Upper lobe of left lung (tissue), 4 donors: ENCODE data around the gene KLHL8.

Experiments
- EP300 ChIP-seq, 4 donors: sonication (generic); formaldehyde crosslinking; IDR thresholded peaks; one replicate each; pipeline ENCODE4 v1.5.1; 2017; ENCODE audit warnings: antibody characterized with exemption in 4 of 4, control low read depth in 2 of 4
- TF ChIP-seq, protein P1 (sequence below), 6 experiments: fragments of 450-650 bp in 4 of 6; fragments of 200-600 bp in 2 of 6; sonication (generic) in 2 of 6; IDR thresholded peaks; one replicate each; pipeline ENCODE4 v1.5.1; 2016 to 2019; ENCODE audit warnings: antibody characterized with exemption in 6 of 6

DNA sequence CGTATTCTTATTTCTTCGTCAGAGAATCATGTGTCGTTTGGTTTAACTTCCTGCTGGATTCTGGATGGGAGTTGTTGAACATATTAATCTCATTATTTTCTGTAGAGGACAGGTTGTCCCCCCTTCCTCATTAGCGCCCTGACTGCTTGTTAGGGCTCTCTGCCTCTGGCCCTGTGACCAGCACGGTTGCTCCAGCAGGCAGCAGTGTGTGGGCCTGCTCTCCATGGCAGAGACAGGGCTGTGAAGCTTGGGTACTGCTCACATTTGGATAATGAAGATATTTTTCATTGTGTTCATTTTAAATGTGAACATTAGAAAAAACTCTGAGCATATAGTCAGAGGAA lies 102.7 kb downstream of the KLHL8 start:
- TF ChIP-seq, protein P1, sequence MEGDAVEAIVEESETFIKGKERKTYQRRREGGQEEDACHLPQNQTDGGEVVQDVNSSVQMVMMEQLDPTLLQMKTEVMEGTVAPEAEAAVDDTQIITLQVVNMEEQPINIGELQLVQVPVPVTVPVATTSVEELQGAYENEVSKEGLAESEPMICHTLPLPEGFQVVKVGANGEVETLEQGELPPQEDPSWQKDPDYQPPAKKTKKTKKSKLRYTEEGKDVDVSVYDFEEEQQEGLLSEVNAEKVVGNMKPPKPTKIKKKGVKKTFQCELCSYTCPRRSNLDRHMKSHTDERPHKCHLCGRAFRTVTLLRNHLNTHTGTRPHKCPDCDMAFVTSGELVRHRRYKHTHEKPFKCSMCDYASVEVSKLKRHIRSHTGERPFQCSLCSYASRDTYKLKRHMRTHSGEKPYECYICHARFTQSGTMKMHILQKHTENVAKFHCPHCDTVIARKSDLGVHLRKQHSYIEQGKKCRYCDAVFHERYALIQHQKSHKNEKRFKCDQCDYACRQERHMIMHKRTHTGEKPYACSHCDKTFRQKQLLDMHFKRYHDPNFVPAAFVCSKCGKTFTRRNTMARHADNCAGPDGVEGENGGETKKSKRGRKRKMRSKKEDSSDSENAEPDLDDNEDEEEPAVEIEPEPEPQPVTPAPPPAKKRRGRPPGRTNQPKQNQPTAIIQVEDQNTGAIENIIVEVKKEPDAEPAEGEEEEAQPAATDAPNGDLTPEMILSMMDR (IDR thresholded peaks at IDR 0.05), result no peak
- TF ChIP-seq EP300 (IDR thresholded peaks at IDR 0.05), result no peak
